Measurements from ENCODE around the gene RAB5IF.
A peak's percentile ranks its signal among the peaks of the same experiment; 100 is the strongest.

The RAB5IF gene

DNA sequence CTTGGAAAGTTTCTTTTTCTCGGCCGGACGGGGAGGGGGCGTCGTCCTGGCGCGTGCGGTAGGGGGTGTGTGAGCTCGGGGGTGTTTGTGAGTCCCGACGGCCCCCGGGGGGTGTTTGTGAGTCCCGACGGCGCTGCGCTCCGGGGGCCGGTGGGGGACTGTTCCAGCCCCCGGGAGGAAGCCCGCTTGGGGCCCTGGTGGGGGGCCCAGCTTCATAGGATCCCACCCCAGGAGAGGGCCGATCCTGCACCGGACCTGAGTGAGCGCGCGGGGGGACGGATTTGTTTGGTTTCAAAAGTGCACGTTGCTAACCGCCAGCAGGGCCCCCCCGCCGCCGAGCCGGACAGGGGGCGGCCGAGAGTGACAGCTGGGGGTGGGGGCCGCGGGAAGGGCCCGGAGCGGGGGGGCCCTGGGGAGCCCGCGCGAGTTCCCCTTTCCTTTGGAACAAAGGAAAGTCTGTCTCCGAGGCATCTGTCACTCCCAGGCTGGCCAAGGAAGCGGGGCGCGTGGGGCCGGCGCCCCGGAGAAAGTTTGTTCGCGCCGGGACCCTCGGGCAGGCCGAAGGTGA is 31.7 kb upstream of the RAB5IF start:
- DNase-seq (ENCODE audit: insufficient read length) (peak; percentile 57), FAIRE-seq (no peak)
- TF ChIP-seq POLR2AphosphoS5 (IDR thresholded peaks at IDR 0.05; ENCODE audit: low read depth, low read length) (peak; percentile 7), TAF1 (IDR thresholded peaks at IDR 0.05; ENCODE audit: borderline replicate concordance, low read depth, low read length) (no peak)

DNA sequence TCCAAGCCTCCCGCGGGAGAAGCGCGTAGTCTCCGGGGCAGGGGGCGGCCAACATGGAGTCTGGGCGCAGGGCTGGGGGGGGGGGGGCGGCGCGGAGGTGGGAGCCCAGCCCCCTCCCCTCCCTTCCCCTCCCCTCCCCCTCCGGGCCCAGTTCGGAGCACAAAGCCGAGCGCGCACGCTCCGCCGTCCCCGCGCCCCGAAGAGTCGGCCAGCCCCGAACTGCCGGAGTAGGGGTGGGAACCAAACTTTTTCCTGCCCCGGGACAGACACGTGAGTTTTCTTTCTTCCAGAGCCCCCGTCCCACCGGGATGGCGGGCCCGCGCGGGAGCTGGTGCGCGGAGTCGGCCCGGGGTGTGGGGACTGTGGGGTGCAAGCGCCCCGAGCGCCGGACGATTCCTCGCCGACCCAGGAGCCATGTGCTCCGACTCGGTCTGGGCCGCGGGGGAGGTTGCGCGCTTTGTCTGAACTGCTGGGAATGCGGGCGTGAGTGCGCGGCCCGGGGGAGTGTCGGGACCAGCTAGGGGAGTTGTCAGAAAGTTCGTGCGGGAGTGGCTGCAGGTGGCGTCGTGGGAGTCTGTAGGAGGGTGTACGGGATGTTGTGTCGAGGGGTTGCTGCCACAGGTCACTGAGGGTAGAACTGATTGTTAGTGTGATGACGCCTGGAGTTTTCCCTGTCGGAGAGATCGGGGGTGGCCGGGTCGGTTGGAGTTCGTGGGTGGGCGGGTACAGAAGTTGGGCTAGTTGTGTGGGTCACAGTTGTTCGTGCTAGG is 31.0 kb upstream of the RAB5IF start:
- DNase-seq (ENCODE audit: insufficient read length), result peak; percentile 48
- TF ChIP-seq POLR2AphosphoS5 (IDR thresholded peaks at IDR 0.05; ENCODE audit: low read depth, low read length), result peak; percentile 10; the same call in 1 of the 2 replicates
- TF ChIP-seq POLR2A (IDR thresholded peaks at IDR 0.05; ENCODE audit: low read depth, low read length), result peak; percentile 58; the same call in 1 of the 2 replicates
- TF ChIP-seq TAF1 (IDR thresholded peaks at IDR 0.05; ENCODE audit: borderline replicate concordance, low read depth, low read length), result peak; percentile 11; the same call in 1 of the 2 replicates
- FAIRE-seq, result no peak

DNA sequence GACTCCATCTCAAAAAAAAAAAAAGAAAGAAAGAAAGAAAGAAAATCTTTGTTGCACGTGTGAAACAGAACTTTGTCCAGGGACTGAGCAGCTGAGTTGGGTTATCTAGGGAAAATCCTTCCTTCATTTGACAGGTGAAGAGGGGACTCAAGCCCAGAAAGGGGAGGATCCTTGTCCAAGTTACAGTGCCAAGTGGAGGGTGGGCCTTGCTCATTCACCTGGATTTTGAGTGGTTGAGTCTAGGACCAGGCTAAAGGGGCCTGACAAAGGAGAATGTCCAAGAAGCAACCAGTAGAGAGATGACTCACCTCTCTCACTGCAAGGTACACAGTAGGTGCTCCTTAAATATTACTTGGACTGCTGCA is 29.5 kb upstream of the RAB5IF start:
- DNase-seq (ENCODE audit: insufficient read length) (no peak), FAIRE-seq (no peak)
- TF ChIP-seq POLR2AphosphoS5 (IDR thresholded peaks at IDR 0.05; ENCODE audit: low read depth, low read length), result no peak
- no peak for TF ChIP-seq POLR2A (IDR thresholded peaks at IDR 0.05; ENCODE audit: low read depth, low read length)
- TF ChIP-seq TAF1 (IDR thresholded peaks at IDR 0.05; ENCODE audit: borderline replicate concordance, low read depth, low read length), result no peak

DNA sequence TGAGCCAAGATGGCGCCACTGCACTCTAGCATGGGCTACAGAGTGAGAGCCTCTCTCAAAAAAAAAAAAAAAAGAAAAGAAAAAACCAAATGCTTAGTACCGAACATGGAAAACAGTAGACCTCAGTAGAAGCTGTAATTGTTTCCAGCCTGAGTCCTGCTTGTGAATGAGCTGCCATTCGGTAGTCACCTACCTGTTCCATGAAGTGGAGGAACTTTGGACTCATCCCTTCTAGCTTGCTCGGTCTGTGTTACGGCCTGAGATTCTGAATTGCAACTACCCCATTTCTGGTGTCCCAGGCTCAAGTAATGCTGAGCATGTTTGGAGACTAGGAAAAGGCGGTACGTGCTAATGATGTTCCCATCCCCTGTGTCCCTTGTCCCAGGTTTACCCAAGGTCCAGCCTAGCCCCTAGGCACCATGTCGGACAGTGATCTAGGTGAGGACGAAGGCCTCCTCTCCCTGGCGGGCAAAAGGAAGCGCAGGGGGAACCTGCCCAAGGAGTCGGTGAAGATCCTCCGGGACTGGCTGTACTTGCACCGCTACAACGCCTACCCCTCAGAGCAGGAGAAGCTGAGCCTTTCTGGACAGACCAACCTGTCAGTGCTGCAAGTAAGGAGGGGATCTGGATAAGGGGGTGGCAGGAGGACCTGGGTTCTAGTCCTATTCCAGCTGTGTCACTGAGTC is 27.1 kb upstream of the RAB5IF start:
- DNase-seq (ENCODE audit: insufficient read length) (no peak), FAIRE-seq (no peak)
- no peak for TF ChIP-seq TAF1 (IDR thresholded peaks at IDR 0.05; ENCODE audit: borderline replicate concordance, low read depth, low read length)
- peak; percentile 45 for TF ChIP-seq POLR2AphosphoS5 (IDR thresholded peaks at IDR 0.05; ENCODE audit: low read depth, low read length)
- peak; percentile 34; the same call in 1 of the 2 replicates for TF ChIP-seq POLR2A (IDR thresholded peaks at IDR 0.05; ENCODE audit: low read depth, low read length)

DNA sequence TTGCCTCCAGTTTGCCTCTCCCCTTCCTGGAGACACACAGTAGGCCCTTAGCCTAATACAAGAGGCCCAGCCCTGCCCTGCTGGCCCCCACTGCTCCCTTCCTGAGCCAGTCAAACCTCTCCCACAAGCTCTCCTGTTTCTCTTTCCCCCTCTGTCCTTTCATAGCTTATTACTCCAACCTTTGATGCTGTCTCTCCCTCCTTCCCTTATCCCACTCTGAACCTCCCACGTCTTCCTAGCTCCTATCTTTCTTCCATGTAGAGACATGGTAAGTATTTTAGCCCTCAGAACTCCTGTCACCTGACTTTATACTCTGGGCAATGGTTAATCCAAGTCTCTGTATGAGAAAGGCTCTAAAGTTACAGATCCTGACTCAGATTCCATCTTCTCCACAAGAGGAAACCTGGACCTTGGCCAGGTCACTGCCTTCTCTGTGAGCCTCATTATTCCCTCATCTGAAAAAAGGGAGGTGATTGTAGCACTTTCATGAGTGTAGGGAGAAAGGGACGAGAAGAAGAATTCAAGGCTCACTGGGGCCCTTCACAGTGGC is 25.5 kb upstream of the RAB5IF start:
- TF ChIP-seq POLR2A (IDR thresholded peaks at IDR 0.05; ENCODE audit: low read depth, low read length) (no peak), POLR2AphosphoS5 (IDR thresholded peaks at IDR 0.05; ENCODE audit: low read depth, low read length) (no peak), TAF1 (IDR thresholded peaks at IDR 0.05; ENCODE audit: borderline replicate concordance, low read depth, low read length) (no peak)
- DNase-seq (ENCODE audit: insufficient read length) (no peak), FAIRE-seq (no peak)

DNA sequence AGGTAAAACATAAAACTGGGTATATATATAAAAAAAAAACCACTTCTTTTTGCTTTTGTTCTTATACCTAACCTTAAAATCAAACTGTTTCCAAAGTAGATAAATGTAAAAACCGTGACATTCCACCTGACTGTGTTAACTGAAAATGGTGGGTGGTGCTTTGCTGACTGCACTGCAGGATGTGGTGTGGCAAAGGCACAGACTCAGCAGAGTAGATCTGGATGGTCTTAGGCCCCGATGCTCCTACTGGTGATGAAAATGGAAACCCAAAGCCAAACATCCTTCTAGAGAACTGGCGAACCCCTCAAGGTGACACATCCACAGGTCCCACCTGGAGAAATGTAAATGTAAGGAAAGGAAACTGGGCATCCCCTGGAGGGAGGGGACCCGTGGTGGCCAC is 23.3 kb upstream of the RAB5IF start:
- no peak for FAIRE-seq
- TF ChIP-seq POLR2AphosphoS5 (IDR thresholded peaks at IDR 0.05; ENCODE audit: low read depth, low read length), result no peak
- TF ChIP-seq POLR2A (IDR thresholded peaks at IDR 0.05; ENCODE audit: low read depth, low read length), result no peak
- no peak for TF ChIP-seq TAF1 (IDR thresholded peaks at IDR 0.05; ENCODE audit: borderline replicate concordance, low read depth, low read length)
- no peak for DNase-seq (ENCODE audit: insufficient read length)

DNA sequence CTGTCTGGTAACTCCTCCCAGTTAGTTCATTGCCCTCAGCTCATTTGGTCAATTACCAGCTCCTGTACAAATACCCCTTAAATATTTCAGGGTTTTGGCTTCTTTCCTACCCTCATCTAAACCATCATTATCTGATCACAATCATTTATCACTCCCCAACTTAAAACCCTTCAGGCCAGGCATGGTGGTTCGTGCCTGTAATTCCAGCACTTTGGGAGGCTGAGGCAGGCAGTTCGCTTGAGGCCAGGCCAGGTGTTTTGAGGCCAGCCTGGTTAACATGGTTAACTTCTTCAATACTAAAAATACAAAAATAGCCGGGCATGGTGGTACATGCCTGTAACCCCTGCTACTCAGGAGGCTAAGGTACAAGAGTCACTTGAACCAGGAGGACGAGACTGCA is 22.8 kb upstream of the RAB5IF start:
- no peak for FAIRE-seq
- DNase-seq (ENCODE audit: insufficient read length), result no peak
- no peak for TF ChIP-seq POLR2A (IDR thresholded peaks at IDR 0.05; ENCODE audit: low read depth, low read length)
- TF ChIP-seq POLR2AphosphoS5 (IDR thresholded peaks at IDR 0.05; ENCODE audit: low read depth, low read length), result 0 out of 2 replicates have a peak, but pooled peaks have one; percentile 5

DNA sequence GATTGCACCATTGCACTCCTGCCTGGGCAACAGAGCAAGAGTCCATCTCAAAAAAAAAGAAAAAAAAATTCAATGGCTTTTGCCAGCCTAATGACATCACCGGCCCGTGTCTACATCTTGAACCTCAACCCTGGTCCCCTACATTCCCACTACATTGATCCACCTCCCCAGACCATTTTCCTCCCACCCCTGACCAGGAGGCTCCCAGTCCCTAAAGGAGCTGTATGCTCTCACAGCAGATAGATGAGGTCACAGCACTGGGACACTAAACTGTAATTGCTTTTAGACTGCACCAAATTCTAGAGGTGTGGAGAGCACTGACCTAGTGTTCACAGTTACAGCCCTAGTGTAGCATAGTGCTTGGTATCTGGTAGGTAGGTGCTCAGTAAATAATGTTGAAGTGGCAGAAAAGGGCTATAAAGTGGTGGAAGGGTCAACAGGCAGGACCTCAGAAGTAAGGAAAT is 21.5 kb upstream of the RAB5IF start:
- DNase-seq (ENCODE audit: insufficient read length) (no peak), FAIRE-seq (no peak)
- no peak for TF ChIP-seq POLR2AphosphoS5 (IDR thresholded peaks at IDR 0.05; ENCODE audit: low read depth, low read length)
- 0 out of 2 replicates have a peak, but pooled peaks have one; percentile 19 for TF ChIP-seq POLR2A (IDR thresholded peaks at IDR 0.05; ENCODE audit: low read depth, low read length)
- no peak for TF ChIP-seq TAF1 (IDR thresholded peaks at IDR 0.05; ENCODE audit: borderline replicate concordance, low read depth, low read length)

DNA sequence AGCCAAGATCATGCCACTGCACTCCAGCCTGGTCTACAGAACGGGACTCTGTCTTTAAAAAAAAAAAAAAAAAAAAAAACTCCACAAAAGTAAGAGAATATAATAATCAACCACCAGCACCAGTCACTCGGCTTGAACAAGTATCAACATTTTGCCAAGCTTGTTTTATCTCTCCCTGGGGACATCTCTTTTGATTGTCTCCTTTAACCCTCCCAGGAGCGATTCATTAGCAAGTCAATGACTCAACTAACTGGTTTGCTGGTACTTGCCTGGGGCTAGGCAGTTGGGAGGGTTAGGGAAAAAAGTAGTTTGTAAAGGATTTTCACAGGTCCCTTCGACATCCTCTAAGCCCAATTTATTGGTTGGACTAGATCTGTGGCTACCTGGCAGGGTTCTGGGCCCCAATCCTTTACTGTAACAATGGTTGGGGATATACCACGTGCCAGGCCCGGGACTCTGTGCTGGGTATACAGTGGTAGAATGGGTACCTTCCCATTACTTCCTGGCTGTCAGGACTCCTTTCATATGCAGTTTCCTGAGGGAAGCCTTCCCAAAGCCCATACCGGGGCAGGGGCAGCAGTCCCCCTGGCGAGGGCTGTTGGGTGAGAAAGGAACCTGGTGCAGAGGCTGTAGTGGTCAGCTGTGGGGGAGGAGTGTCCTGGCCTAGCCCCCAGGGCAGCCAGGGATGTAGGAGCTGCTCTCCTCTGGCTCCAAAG is 20.0 kb upstream of the RAB5IF start:
- DNase-seq (ENCODE audit: insufficient read length), result no peak
- FAIRE-seq, result no peak

DNA sequence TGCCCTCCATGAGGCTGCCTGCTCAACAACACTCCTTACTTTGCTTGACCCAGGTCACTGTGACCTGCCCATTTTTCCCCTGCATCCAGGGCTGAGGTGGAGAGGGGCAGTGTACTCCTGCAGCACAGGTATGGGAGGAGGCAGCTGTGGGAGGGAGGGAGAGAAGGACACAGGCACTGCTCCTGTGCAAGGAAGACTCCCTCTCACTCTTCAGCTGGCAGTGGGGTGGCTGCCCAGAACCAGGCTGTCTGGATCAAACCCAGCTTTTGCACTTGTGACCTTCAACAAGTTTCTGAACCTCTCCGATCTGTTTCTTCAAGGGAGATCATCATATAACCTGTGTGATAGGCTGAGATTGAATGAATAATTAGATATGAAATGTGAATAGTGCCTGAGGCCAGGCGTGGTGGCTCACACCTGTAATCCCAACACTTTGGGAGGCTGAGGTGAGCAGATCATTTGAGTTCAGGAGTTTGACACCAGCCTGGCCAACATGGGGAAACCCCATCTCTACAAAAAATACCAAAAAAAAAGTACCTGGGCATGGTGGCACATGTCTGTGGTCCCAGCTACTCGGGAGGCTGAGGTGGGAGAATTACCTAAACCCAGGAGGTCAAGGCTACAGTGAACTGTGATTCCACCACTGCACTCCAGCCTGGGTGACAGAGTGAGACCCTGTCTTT is 18.1 kb upstream of the RAB5IF start:
- no peak for TF ChIP-seq TAF1 (IDR thresholded peaks at IDR 0.05; ENCODE audit: borderline replicate concordance, low read depth, low read length)
- no peak for TF ChIP-seq POLR2AphosphoS5 (IDR thresholded peaks at IDR 0.05; ENCODE audit: low read depth, low read length)
- TF ChIP-seq POLR2A (IDR thresholded peaks at IDR 0.05; ENCODE audit: low read depth, low read length), result no peak
- no peak for FAIRE-seq
- DNase-seq (ENCODE audit: insufficient read length), result no peak

More for the DNA sequence above, 20.0 kb upstream of the RAB5IF start:
- TF ChIP-seq TAF1 (IDR thresholded peaks at IDR 0.05; ENCODE audit: borderline replicate concordance, low read depth, low read length) (no peak), POLR2A (IDR thresholded peaks at IDR 0.05; ENCODE audit: low read depth, low read length) (no peak; the same call in 1 of the 2 replicates), POLR2AphosphoS5 (IDR thresholded peaks at IDR 0.05; ENCODE audit: low read depth, low read length) (no peak; the same call in none of the 2 replicates)

Data from GM12892 (cell line).